HG03064 (cell line): ENCODE measurements around the gene PITPNC1.
"Not testable (repeated sequence)": the region's sequence is repeated elsewhere in the genome, so short reads cannot be mapped to it uniquely, and the experiment has no call there.

ENCODE experiments used
- ATAC-seq: cut with Tn5 transposase; IDR thresholded peaks from one replicate; pipeline ENCODE4 v1.9.1; 2021; ENCODE audit warnings: low read depth; ENCODE audit not compliant: unreplicated experiment

Gene PITPNC1

DNA sequence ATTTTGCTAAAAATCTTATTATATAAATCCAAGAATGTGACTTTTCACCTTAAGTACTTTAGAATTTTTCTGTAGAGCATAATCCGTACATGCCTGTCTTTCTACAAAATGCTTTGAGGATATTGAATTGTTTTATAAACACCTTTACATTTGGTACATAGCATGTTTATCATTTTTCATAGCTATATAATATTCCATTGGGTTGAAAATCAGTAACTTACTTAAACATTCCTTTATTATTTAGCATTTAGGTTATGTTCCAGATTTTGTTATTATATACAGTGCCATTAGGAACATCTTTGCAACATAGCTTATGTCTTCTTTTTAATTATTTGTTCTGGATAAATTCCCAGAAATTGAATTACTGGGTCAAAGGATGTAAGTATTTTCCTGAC is 323.6 kb downstream of the PITPNC1 start:
- ATAC-seq, result no peak

DNA sequence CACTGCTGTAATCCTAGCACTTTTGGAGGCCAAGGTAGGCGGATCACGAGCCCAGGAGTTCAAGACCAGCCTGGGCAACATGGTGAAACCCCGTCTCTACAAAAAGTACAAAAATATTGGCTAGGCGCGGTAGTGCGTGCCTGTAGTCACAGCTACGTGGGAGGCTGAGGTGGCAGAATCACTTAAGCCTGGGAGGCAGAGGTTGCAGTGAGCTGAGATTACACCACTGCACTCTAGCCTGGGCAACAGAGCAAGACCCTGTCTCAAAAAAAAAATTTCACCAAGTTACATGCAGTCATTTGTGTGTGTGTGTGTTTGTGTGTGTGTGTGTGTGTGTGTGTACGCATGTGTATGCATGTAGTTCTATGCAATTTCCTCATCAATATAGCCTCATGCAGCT is 325.8 kb downstream of the PITPNC1 start:
- not testable (repeated sequence) for ATAC-seq

DNA sequence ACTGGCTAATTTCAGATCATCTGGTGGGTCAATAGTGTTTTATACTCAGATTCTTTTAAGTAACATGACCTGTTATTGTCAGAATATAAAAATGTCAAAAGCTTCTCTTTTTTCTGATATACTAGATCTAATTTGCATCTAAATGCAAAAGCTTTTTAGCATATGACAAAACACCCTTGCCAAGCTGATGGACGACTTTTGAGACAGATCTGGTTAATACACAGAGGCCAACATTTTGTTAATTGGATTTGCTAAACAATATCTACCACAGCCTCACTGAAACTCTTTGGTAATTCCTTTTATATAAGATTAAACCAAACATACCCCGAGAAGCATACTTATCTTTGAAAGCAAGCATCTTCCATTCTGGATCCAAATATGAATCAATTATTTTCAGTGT is 330.4 kb downstream of the PITPNC1 start:
- no peak for ATAC-seq

DNA sequence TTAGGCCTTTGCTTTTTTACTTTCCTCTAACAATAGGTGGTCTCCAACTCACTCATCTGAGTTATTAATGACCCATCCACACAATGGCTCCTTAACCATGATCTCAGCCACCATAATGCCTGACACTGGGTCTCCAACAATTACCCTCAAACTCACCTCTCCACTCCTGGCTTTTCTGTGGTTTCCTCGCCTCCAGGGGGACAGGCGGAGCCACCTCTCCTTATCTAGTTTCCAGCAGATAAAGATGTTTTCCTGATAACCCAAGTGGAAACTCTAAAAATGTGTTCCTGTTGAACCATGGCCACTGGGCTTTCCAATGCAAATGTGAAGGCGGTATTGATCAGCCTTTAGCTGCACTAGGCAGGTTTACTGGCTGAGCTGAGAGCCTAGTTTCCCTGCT is 331.3 kb downstream of the PITPNC1 start:
- ATAC-seq, result no peak

DNA sequence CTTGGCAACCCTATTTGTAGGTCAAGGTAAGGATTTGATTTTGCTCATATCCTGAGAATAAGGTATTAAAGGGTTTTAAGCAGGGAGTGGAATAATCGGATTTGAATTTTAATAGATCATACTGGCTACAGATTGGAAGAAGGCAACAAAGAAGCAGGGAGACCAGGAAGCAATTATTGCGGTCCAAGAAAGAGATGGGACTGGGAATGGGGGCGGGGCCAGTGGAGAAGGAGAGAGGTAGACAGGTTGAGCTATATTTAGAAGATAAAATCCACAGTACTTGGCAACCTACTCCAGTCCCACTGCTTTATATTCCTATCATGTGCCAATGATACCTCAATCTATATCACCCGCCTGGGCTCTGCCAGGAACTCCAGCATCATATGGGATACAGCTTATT is 334.8 kb downstream of the PITPNC1 start:
- no peak for ATAC-seq

DNA sequence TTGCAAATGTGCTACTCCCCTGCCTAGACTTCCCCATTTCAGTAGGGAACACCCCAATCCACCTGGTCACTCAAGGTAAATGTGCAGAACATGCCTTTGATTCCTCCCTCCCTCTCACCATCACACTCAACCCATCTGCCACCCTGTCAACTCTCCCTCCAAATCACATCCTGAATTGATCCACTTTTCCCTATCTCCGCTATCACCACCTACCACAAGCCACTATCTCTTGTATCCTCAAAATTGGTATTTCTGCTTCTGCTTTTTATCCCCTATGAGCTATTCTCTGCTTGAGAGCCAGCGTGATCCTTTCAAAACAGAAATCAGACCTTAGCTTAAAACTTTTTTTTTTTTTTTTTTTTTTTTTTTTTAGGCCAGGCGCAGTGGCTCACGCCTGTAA is 335.3 kb downstream of the PITPNC1 start:
- no peak for ATAC-seq

DNA sequence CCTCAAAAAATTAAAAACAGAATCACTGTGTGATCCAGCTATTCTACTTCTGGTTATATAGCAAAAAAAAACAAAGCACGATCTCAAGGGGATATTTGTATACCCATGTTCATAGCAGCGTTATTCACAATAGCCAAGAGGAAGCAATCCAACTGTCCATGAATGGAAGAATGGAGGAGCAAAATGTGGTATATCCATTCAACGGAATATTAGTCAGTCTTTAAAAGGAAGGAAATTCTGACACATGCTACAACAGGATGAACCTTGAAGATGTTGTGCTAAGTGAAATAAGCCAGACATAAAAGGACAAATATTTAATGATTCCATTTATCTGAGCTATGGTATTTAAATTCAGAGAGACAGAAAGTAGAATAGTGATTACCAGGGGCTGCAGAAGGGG is 336.1 kb downstream of the PITPNC1 start:
- no peak for ATAC-seq

DNA sequence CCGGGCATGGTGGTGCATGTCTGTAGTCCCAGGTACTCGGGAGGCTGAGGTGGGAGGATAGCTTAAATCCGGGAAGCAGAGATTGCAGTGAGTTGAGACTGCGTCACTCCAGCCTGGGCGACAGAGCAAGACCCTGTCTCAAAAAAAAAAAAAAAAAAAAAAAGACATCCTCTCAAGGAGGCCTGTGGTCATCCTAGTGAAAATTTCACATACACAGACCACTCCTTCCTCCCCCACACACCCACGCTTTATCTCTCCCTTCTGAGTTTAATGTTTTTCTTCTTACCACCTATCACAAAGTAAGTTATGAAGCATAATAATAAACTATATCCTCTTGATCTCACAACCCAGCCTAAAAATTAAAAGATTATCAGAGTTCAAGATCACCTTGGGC is 339.3 kb downstream of the PITPNC1 start:
- no peak for ATAC-seq

DNA sequence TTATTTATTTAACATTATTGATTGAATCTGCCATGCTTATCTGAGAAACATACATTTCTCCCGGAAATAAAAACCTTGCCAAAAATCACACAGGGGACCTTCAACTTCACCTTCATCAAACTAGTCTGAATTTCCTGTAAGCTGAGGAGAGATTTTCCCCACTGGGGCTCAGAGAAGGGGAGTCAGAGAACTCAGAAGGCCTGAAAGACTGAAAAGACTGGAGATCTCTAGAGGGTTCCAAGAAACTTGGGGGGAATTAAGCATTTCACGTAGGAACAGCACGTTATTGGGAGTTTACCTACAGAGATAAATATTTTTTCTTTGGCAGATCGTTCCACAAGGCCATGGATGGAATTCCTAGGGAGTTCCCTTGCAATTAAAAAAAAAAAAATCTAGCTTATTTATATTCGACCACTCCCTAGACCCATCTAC is 340.1 kb downstream of the PITPNC1 start:
- peak; percentile 0 for ATAC-seq

DNA sequence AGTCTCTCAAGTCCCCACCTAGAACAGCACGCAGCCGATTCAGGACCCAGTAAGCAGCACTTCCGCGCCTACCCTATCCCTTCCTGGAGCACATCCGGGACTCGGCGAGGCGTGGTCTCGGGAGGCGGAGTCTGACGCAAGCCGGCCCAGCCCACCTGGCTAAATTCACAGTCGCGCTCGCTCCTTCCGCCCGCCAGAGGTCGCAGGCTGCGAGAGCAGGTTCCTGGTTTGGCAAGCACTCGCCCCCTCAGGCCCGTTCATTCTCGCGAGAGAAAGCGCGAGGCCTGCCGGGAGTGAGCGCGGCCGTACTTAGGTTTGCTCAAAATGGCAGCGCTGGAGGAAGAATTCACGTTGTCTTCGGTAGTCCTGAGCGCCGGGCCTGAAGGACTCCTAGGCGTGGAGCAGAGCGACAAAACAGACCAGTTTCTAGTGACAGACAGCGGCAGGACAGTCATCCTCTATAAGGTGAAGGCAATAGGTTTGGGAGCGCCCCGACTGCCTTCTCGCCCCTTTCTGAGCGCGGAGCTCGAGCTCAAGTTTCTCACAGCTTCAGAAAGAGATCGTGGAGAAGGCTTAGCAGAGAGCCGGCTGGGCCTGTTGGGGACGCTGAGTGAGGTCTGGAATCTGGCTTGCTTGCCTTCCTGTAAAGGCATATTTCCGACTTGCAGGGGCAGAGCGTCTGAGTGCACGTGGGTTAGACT is 340.7 kb downstream of the PITPNC1 start, which contains the start of gene NOL11:
NOL11 (plus strand) TSS at position 313 of the 701 bp plus-strand sequence; CDS start at position 325, 12 bp downstream.
- peak; percentile 97 for ATAC-seq

DNA sequence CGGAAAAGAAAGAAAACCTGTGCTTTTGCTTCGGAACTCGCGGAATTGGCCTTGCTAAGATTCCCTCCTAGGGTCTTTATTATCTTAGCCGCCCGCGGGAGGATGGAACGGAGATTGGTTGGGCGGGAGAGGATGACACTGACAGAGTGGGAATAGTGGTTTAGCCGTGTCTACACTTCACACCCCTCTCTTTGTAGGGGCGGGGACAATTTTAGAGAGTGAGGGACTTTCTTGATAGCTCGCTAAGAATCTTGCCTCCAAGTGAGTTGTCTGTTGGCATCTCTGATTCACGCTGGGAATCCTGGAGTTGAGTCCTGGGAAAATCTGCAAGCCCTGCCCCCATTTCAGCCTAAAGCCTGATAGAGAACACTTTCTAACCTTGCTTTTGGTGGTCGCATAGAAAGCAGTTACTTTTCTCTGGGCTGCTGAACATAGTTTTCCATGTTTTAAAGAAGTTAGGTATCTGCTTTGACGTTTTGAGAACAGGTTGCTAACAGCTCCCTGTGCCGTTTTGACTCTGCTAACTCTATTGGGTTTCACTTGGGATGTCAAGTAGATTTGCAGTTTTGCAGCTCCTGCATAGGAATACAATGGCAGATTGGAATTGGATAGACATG is 341.4 kb downstream of the PITPNC1 start:
- ATAC-seq, result peak; percentile 4

DNA sequence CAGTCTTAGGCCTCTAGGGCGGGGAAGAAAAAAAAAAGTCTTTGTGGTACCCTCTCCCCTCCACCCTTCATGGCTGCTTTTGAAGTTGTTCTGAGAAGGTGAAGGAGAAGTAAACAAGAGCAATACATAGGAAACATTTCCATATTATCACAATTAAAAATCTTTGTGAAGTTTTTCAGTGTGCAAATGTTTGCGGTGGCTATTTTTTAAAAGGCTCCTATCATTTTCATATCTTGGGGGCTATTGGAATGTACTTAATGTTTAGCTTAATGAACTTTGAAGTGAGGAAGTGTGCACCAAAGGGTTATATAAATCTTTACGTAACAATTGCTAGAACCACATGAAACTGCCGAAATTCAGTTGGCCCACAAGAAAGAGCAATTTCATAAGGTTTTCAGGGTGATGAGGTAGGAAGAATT is 348.3 kb downstream of the PITPNC1 start:
- no peak for ATAC-seq

DNA sequence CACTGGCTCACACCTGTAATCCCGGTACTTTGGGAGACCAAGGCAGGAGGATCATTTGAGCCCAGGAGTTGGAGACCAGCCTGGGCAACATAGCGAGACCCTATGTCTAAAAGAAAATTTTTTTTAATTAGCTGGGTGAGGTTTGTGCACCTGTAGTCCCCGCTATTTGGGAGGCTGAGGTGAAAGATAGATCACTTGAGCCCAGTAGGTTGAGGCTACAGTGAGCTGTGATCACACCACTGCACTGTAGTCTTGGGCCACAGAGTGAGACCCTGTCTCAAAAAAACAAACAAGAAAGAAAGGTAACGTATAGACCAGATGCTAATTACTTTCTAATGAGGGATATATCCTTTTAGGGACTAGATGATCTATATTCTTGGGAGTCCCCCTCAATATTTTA is 348.7 kb downstream of the PITPNC1 start:
- ATAC-seq, result no peak

DNA sequence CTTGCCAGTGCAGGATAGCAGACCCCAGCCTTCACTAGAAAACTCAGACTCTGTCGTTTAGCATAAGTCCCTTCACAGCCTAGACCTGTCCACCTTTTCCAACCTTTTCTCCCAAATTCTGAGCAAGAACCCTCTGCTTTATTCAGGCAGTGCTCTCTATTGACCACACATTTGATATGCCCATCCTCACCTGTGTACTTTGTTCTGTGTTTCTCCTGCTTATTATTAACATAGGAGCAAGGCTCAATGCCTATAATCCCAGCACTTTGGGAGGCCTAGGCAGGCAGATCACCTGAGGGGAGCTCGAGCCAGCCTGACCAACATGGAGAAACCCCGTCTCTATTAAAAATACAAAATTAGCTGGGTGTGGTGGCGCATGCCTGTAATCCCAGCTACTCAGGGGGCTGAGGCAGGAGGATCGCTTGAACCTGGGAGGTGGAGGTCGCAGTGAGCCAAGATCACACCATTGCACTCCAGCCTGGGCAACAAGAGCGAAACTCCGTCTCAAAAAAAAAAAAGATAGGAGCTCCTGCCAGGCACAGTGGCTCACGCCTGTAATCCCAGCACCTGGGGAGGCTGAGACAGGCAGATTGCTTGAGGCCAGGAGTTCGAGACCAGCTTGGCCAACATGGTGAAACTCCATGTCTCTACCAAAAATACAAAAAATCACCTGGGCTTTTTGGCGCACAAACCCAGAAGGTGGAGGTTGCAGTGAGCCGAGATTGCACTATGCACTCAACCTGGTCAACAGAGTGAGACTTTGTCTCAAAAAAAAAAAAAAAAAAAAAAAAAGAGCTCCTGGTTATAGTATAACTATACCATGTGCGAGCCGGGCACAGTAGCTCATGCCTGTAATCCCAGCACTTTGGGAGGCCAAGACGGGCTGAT is 350.3 kb downstream of the PITPNC1 start:
- ATAC-seq, result not testable (repeated sequence)

DNA sequence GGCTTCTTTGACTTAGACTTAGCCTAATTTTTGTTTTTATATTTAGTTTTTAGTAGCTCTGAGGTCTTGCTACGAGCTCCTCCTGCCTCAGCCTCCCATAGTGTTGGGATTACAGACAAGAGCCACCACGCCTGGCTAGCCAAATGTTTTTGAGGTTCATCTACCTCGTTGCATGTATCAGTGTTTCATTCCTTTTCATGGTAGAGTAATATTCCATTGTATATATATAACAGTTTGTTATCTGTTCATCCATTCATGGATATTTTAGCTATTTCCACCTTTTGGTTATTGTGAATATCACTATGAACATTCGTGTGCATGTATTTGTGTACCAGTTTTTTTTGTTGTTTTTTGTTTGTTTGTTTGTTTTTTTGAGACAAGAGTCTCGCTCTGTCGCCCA is 352.8 kb downstream of the PITPNC1 start:
- no peak for ATAC-seq

DNA sequence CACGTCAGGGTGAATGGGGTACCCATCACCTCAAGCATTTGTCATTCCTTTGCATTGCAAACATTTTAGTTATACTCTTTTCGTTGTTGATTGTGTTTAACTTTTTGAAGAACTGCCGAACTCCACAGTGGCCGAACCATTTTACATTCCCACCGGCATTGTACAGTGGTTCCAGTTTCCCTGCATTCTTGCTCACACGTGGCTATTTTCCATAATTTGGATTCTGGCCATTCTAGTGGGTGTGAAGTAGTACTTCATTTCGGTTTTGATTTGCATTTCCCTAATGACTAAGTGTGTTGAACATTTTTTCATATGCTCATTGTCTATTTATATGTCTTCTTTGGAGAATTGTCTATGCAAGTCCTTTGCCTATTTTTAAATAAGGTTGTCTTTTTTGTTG is 353.6 kb downstream of the PITPNC1 start:
- ATAC-seq, result no peak

DNA sequence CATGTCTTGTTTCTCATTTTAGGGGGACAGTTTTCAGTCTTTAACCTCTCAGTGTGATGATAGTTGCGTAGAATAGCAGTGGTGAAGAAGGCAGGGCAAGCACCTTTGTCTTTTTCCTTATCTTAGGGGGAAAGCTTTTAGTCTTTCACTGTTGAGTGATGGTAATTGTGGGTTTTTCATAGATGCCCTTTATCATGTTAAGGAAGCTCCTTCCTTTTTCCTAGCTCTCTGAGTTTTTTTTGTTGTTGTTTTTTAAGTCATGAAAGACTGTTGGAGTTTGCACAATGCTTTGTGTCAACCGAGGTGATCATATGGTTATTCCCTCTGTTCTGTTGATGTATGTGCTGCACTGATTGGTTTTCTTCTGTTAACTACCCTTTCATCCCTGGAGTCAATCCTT is 356.4 kb downstream of the PITPNC1 start:
- no peak for ATAC-seq

DNA sequence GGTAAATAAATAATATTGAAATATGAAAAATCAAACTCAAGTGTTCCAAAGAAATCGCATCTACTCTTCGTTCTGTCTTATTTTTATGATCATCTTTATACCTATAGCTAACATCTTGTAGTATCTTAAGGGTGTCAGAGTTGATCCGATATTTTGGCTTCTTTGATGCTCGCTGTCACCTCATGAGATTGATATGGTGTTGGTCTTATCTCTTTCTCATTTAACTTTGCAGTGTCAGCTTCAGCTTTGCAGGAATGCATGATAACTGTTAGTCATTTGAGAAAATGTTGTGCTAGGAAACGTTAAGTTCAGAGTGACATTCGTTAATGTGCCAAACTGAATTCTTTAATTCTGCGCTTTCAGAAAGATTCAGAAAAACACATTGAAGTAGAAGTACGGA is 360.1 kb downstream of the PITPNC1 start:
- no peak for ATAC-seq

DNA sequence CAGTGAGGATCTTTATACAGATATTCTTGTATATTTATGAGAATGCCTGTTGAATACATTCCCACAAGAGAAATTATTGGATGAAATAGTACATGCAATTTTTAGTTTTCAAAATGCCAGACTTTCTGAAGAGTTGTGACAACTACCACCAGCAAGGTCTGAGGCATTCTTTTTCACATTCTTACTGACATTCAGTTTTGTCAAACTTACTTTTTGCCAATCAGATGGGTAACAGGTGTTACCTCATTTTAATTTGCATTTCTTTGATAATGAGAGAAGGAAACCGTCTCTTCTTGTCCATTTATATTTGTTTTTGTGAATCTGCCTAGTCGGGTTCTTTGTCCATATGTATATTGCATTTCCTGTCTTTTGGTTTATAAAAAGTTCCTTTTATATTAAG is 364.9 kb downstream of the PITPNC1 start:
- ATAC-seq, result no peak
